HG02870 (cell line): ENCODE results near the gene C2orf81.

Experiments
- ATAC-seq: cut with Tn5 transposase; IDR thresholded peaks from one replicate; pipeline ENCODE4 v1.9.1; 2021; ENCODE audit warnings: mild to moderate bottlenecking, moderate library complexity; ENCODE audit not compliant: unreplicated experiment

The C2orf81 gene

GRCh38 chr2:74364533-74365505 lies 56.6 kb downstream of the C2orf81 start:
- ATAC-seq: no peak
